Large intestine (tissue), 3 donors: ENCODE data around the gene TMEM45B. TPM values are rescaled to one million over a fixed set of nuclear protein-coding genes. Genes with fewer than 3 reads are reported as not detected.
A peak's percentile ranks its signal among the peaks of the same experiment; 100 is the strongest.
"Not testable (repeated sequence)": the region's sequence is repeated elsewhere in the genome, so short reads cannot be mapped to it uniquely, and the experiment has no call there.

ENCODE experiments used
- DNase-seq, 2 donors: peaks; one replicate each; pipeline versions ENCODE4 v3.0.0 to v3.0.0-alpha.2; 2013
- H3K27ac ChIP-seq: one replicate; pipeline ENCODE4 v1.5.1; 2013; ENCODE audit warnings: low read length
- H3K27me3 ChIP-seq: 2 replicates; pipeline ENCODE4 v1.6.1; 2013; ENCODE audit warnings: low read length; ENCODE audit not compliant: control insufficient read depth, insufficient read depth
- H3K36me3 ChIP-seq: 2 replicates; pipeline ENCODE4 v1.6.1; 2013; ENCODE audit warnings: low read length; ENCODE audit not compliant: control insufficient read depth, insufficient read depth
- H3K4me1 ChIP-seq: one replicate; pipeline ENCODE4 v1.6.1; 2013; ENCODE audit warnings: low read length; ENCODE audit not compliant: control insufficient read depth, insufficient read depth
- H3K4me3 ChIP-seq: one replicate; pipeline ENCODE4 v1.5.1; 2013; ENCODE audit warnings: low read length
- H3K9me3 ChIP-seq: one replicate; pipeline ENCODE4 v1.6.1; 2013; ENCODE audit warnings: mild to moderate bottlenecking, low read depth, low read length, moderate library complexity; ENCODE audit not compliant: control insufficient read depth
- WGBS: methylation state at CpG from one replicate; pipeline ENCODE4 v1.1.5; 2013; ENCODE audit warnings: low lambda C conversion rate; ENCODE audit not compliant: insufficient coverage; 5-methylcytosine and 5-hydroxymethylcytosine counted together
- polyA plus RNA-seq: library from polyadenylated mRNA; unstranded; fragments of 120-200 nt; gene quantifications from one replicate; pipeline ENCODE4 v1.2.1, GENCODE V29; 2013

Gene TMEM45B
- polyA plus RNA-seq, 1 donor = 247 TPM

DNA sequence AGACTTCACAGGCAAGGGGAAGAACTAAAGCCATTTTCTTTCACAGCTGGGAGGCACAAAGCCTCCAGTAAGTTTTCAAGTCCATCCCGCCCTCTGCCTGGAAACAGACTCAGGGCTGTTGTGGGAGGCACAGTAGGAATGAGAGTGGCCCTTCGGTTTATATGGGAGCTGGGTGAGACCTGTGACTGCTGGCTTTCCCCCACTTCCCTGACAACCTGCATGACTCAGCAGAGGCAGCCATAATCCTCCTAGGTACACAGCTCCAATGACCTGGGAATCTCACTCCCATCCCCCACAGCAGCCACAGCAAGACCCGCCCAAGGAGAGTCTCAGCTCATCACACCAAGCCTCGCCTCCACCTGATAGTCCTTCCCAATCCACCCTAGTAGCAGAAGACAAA is 12.1 kb upstream of the TMEM45B start:
- no peaks in the 10 kb centered on the region for H3K36me3 ChIP-seq
- peak; percentile 58 to 81 for DNase-seq
- no CpG with 5 or more reads among the region's 4 CpGs for WGBS
- no peaks in the 10 kb centered on the region for H3K9me3 ChIP-seq
- peak overlapping the region; percentile 80 for H3K27ac ChIP-seq
- peaks cover 12% of the 10 kb centered on the region for H3K4me1 ChIP-seq
- H3K4me3 ChIP-seq = no peak overlapping the region
- no peaks in the 10 kb centered on the region for H3K27me3 ChIP-seq

DNA sequence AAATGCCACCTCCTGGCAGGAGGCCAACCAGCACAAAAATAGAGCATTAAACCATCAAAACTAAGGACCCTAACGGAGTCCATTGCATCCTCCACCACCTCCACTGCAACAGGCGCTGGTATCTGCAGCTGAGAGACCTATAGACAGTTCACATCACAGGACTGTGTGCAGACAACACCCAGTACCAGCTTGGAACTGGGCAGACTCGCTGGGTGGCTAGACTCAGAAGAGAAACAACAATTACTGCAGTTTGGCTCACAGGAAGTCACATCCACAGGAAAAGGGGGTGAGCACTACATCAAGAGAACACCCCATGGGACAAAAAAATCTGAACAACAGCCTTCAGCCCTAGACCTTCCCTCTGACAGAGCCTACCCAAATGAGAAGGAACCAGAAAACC is 11.6 kb upstream of the TMEM45B start:
- H3K27me3 ChIP-seq = no peaks in the 10 kb centered on the region
- H3K4me1 ChIP-seq = peaks cover 12% of the 10 kb centered on the region
- H3K4me3 ChIP-seq = no peak overlapping the region
- no CpG with 5 or more reads among the region's 3 CpGs for WGBS
- peak overlapping the region; percentile 80 for H3K27ac ChIP-seq
- no peak for DNase-seq
- no peaks in the 10 kb centered on the region for H3K9me3 ChIP-seq
- H3K36me3 ChIP-seq = no peaks in the 10 kb centered on the region

DNA sequence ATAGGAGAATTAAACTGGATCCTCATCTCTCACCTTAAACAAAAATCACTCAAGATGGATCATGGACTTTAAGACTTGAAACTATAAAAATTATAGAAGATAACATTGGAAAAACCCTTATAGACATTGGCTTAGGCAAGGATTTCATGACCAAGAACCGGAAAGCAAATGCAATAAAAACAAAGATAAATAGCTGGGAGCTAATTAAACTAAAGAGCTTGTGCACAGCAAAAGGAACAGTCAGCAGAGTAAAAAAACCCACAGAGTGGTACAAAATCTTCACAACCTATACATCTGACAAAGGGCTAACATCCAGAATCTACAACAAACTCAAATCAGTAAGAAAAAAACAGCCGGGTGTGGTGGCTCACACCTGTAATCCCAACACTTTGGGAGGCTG is 7.4 kb upstream of the TMEM45B start:
- WGBS = 0% methylated on average over 1 of the region's 2 CpGs
- H3K4me3 ChIP-seq, H3K9me3 ChIP-seq, H3K27me3 ChIP-seq, H3K27ac ChIP-seq, DNase-seq, H3K36me3 ChIP-seq: not testable (repeated sequence)
- H3K4me1 ChIP-seq = peaks cover 13% of the 10 kb centered on the region

DNA sequence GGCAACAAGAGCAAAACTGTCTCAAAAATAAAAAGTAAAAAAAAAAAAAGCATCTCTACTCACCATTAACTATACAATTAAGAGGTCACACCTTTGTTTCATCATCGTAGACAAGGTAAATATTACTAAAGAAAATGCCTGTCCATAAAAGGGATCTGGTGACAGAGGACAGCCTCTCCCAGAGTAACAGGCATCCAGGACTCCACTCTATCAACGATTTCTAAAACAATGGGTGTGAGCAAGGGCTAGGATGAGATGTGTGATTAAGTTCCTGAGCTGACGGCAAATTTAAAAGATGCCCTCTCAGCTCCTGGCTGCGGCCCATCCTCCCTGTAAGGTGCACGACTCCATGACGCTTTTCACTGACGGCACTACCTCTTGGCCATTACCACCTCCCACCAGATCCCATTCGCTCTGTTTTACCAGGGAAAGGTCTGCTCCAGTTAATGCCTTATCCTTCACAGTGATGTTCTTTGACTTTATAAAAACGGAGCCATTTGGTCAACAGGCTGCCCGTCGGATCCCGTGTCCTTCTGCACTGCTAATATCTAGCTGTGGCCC is 2.3 kb upstream of the TMEM45B start:
- no CpG with 5 or more reads among the region's 12 CpGs for WGBS
- Histone ChIP-seq H3K27me3 (peaks cover 3% of the 10 kb centered on the region), H3K36me3 (no peaks in the 10 kb centered on the region), H3K4me3 (no peak overlapping the region), H3K9me3 (peaks cover 6% of the 10 kb centered on the region), H3K27ac (peak overlapping the region; percentile 60), H3K4me1 (peaks cover 19% of the 10 kb centered on the region)
- DNase-seq = peak; percentile 46 to 74

DNA sequence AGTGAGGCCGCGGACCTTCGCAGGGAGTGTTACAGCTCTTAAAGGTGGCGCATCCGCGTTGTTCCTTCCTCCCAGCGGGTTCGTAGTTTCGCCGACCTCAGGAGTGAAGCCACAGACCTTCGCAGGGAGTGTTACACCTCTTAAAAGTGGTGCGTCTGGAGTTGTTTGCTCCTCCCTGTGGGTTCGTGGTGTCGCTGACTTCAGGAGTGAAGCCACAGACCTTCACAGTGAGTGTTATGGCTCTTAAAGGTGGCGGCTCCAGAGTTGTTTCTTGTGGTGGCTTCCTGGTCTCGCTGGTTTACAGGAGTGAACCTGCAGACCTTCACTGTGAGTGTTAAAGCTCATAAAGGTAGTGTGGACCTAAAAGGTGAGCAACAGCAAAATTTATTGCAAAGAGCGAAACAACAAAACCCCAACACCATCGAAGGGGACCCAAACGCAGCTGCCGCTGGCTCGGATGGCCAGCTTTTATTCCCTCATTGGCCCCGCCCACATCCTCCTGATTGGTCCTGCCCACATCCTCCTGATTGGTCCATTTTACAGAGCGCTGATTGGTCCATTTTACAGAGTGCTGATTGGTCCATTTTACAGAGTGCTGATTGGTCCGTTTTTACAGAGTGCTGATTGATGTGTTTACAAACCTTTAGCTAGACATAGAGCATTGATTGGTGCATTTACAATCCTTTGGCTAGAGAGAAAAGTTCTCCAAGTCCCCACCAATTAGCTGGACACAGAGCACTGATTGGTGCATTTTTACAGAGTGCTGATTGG is 1.2 kb upstream of the TMEM45B start:
- no peak overlapping the region for H3K4me3 ChIP-seq
- H3K4me1 ChIP-seq = peaks cover 19% of the 10 kb centered on the region
- no CpG with 5 or more reads among the region's 24 CpGs for WGBS
- H3K27ac ChIP-seq = no peak overlapping the region
- no peak for DNase-seq
- peaks cover 6% of the 10 kb centered on the region for H3K9me3 ChIP-seq
- H3K27me3 ChIP-seq = peaks cover 3% of the 10 kb centered on the region
- H3K36me3 ChIP-seq = no peaks in the 10 kb centered on the region

DNA sequence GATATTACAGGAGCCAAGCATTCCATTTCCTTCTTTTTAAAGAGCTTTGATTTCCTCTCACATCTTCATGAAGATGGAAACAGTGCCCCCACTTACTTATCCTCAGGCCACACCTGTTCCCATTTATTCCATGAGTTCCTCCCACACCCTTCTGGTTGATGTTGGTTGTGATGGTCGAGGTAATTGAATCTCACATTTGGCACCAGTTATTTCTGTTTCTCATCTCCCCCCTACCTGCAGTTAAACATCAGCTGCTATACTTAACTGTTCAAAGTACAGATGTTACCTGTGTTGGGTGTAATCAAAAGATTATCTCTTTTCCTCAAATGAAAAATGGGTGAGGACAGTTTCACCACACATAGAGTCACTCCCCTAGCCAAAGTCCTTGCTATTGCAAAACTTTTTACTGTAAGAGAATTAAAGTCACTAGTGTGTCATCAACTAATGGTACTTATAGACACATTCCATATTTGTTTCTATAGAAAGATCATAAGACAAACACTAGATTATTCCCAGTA is 1.9 kb downstream of the TMEM45B start:
- WGBS = no CpG with 5 or more reads among the region's 1 CpG
- H3K27me3 ChIP-seq = peaks cover 3% of the 10 kb centered on the region
- peaks cover 18% of the 10 kb centered on the region for H3K4me1 ChIP-seq
- H3K27ac ChIP-seq = peak overlapping the region; percentile 99
- peak overlapping the region; percentile 38 for H3K4me3 ChIP-seq
- H3K36me3 ChIP-seq = peaks cover 10% of the 10 kb centered on the region
- peak; percentile 88 to 97 for DNase-seq
- H3K9me3 ChIP-seq = peaks cover 6% of the 10 kb centered on the region

DNA sequence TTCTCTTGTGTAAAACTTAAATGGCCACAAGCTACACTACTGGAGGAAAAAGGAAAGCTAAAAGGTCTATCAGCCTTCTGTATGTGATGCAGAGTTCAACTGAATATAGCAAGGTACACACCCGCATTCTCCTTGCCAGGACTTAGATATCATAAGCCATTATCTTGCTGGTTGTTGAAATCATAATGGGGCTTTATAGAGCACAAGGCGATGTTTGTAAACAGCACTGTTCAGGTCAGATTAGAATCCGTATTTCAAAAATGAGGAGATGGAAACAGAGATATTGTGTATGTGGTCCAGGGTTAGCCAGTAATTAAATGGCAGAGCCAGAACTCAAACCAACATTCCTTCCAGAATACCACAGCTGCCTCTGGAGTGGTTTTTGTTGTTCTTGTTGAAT is 2.6 kb downstream of the TMEM45B start:
- no CpG with 5 or more reads among the region's 3 CpGs for WGBS
- H3K27ac ChIP-seq = peak overlapping the region; percentile 99

DNA sequence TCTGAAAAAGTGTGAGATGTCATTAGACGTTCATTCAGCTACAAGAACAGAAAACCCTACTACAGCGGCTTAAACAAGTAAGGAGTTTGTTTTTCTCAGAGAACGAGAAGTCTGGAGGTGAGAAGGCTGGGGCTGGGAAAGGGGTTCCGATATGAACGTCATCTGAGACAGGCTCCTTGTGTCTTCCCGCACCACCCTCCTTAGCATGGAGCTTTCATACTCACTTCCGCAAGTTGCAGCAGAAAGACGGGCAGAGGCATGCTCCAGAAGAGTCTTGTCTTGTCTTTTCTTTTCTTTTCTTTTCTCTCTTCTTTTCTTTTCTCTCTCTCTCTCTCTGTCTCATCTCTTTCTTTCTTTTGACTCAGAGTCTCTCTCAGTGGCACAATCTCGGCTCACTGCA is 3.6 kb downstream of the TMEM45B start:
- WGBS = 55% methylated on average over 2 of the region's 9 CpGs
- peak overlapping the region; percentile 99 for H3K27ac ChIP-seq

More for the DNA sequence above, 2.6 kb downstream of the TMEM45B start:
- Histone ChIP-seq H3K4me3 (peak overlapping the region; percentile 38), H3K36me3 (peaks cover 11% of the 10 kb centered on the region), H3K4me1 (peaks cover 16% of the 10 kb centered on the region)
- H3K9me3 ChIP-seq, H3K27me3 ChIP-seq, DNase-seq: not testable (repeated sequence)

DNA sequence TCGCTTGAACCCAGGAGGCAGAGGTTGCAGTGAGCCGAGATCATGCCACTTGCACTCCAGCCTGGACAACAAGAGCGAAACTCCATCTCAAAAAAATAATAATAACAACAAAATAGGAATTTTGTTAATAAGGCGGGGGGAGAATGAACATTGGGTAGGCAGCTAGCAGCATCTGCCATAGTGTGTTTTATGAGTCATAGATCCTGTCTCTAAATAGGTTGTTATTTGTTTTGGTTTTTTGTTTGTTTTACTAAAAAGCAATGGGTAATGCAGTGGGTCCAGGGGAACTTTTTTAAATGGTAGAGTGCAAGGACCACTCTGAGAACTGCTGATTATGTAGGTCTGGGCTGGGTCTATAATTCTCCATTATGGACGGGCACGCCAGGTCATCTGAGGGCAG is 4.6 kb downstream of the TMEM45B start:
- peak overlapping the region; percentile 99 for H3K27ac ChIP-seq
- WGBS = no CpG with 5 or more reads among the region's 6 CpGs
- DNase-seq = not testable (repeated sequence)

More for the DNA sequence above, 3.6 kb downstream of the TMEM45B start:
- peaks cover 10% of the 10 kb centered on the region for H3K4me1 ChIP-seq
- peak in 1 of 2 donors; percentile 32 for DNase-seq
- peak overlapping the region; percentile 38 for H3K4me3 ChIP-seq
- H3K9me3 ChIP-seq = peaks cover 4% of the 10 kb centered on the region
- H3K27me3 ChIP-seq = peaks cover 3% of the 10 kb centered on the region
- H3K36me3 ChIP-seq = peaks cover 16% of the 10 kb centered on the region

DNA sequence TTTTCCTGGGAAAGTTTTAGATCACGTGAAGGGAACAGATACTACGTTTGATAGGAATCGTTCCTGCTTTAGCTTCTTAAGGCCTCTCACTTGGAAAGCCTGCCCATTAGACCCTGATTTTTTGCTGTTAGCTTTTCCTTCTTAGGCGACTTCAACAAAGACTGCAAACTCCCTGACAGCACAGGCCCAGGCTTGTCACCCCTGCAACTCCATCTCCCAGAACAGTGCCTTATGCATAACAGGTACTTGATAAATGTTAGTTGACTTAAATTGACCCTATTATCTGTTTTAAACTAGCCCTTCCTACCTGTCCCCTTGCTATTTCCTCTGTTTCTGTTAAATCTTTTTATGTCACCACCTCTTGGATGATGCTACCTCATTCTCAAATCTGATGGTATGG is 7.6 kb downstream of the TMEM45B start:
- H3K4me1 ChIP-seq = peaks cover 14% of the 10 kb centered on the region
- not testable (repeated sequence) for H3K4me3 ChIP-seq, H3K27ac ChIP-seq, H3K27me3 ChIP-seq, DNase-seq, H3K9me3 ChIP-seq
- peaks cover 41% of the 10 kb centered on the region for H3K36me3 ChIP-seq
- WGBS = no CpG with 5 or more reads among the region's 4 CpGs

More for the DNA sequence above, 4.6 kb downstream of the TMEM45B start:
- not testable (repeated sequence) for H3K4me3 ChIP-seq, H3K9me3 ChIP-seq, H3K27me3 ChIP-seq
- peaks cover 11% of the 10 kb centered on the region for H3K4me1 ChIP-seq
- peaks cover 26% of the 10 kb centered on the region for H3K36me3 ChIP-seq
